GM12878 (cell line): ENCODE results near the gene GET3. TPM values are rescaled to one million over a fixed set of nuclear protein-coding genes. Genes with fewer than 3 reads are reported as not detected.

Experiments used
- ATAC-seq: fragments of 200-7000 bp; cut with Tn5 transposase; 3 replicates; pipeline ENCODE4 v1.9.1; 2020; ENCODE audit warnings: mild to moderate bottlenecking, moderate library complexity
- BruUV-seq: library from RNA; stranded (reverse); fragments of 400-500 nt; replicated peaks from 2 replicates; lab custom pipeline; 2021; lab: Mats Ljungman, UMichigan
- CTCF ChIA-PET: fragments of 300-600 bp; sonication (Branson Sonifier 250); formaldehyde crosslinking; extraction: SDS; loops from one replicate; lab custom pipeline; 2021; ENCODE audit warnings: inconsistent platforms; lab: Yijun Ruan, JAX
- POLR2A ChIA-PET: fragments of 350-600 bp; formaldehyde crosslinking; extraction: SDS; loops from one replicate; lab custom pipeline; 2021; ENCODE audit warnings: inconsistent platforms; lab: Charles Lee
- RAD21 ChIA-PET: fragments of 300-600 bp; sonication (Branson Sonifier 250); formaldehyde crosslinking; loops from one replicate; lab custom pipeline; 2023; ENCODE audit warnings: antibody characterized with exemption; ENCODE audit not compliant: unreplicated experiment; lab: Charles Lee
- SMC1A ChIA-PET: fragments of 300-600 bp; sonication (Branson Sonifier 250); formaldehyde crosslinking; loops from one replicate; lab custom pipeline; 2023; ENCODE audit not compliant: unreplicated experiment, uncharacterized antibody; lab: Charles Lee
- DNase-seq: peaks from one replicate; pipeline ENCODE4 v3.0.0-alpha.2; 2011; ENCODE audit warnings: low read depth, low spot score
- FAIRE-seq: peaks from 3 replicates; lab custom pipeline; 2011; peaks lifted over from hg19 to GRCh38; lab: Jason Lieb, UNC
- H2AFZ ChIP-seq: 2 replicates; pipeline ENCODE4 v1.6.0; 2011; ENCODE audit warnings: low read depth, low read length, control low read depth; ENCODE audit not compliant: control insufficient read depth
- H3K27ac ChIP-seq: 2 replicates; pipeline ENCODE4 v1.5.1; 2011; ENCODE audit warnings: control low read depth; ENCODE audit not compliant: control insufficient read depth, insufficient read depth
- H3K27me3 ChIP-seq, 2 experiments: replicated peaks in 1 of 2; 2 replicates each; pipeline versions ENCODE4 v1.6.0 to v1.6.1; 2011; ENCODE audit warnings: low read length in 1 of 2; ENCODE audit not compliant: control insufficient read depth in 2 of 2, insufficient read depth in 2 of 2
- H3K36me3 ChIP-seq, 2 experiments: 2 replicates each; pipeline ENCODE4 v1.5.1; 2011; ENCODE audit warnings: low read length in 1 of 2; ENCODE audit not compliant: control insufficient read depth in 2 of 2, insufficient read depth in 2 of 2
- H3K4me1 ChIP-seq: 2 replicates; pipeline ENCODE4 v1.6.1; 2011; ENCODE audit warnings: mild to moderate bottlenecking, low read length, moderate library complexity, mixed read lengths; ENCODE audit not compliant: control insufficient read depth, insufficient read depth
- H3K4me2 ChIP-seq: 2 replicates; pipeline ENCODE4 v1.6.0; 2011; ENCODE audit warnings: control low read depth; ENCODE audit not compliant: control insufficient read depth, insufficient read depth
- H3K4me3 ChIP-seq: fragments of 200-600 bp; sonication (generic); 2 replicates; pipeline ENCODE4 v1.5.1; 2016
- H3K79me2 ChIP-seq: 2 replicates; pipeline ENCODE4 v1.6.0; 2011; ENCODE audit warnings: low read length; ENCODE audit not compliant: control insufficient read depth, insufficient read depth
- H3K9ac ChIP-seq: 2 replicates; pipeline ENCODE4 v1.8.0; 2011; ENCODE audit warnings: low read length, control low read depth, mixed read lengths; ENCODE audit not compliant: control insufficient read depth, insufficient read depth
- H3K9me3 ChIP-seq: replicated peaks from 3 replicates; pipeline ENCODE4 v1.5.1; 2011; ENCODE audit warnings: mild to moderate bottlenecking, low read length; ENCODE audit not compliant: control insufficient read depth, insufficient read depth
- H4K20me1 ChIP-seq: 2 replicates; pipeline ENCODE4 v1.6.0; 2011; ENCODE audit not compliant: control insufficient read depth, insufficient read depth
- BACH1 ChIP-seq: fragments of 450-650 bp; IDR thresholded peaks from 2 replicates; pipeline ENCODE4 v1.6.1; 2017; ENCODE audit warnings: mild to moderate bottlenecking, borderline replicate concordance
- CHD2 ChIP-seq: IDR thresholded peaks from 2 replicates; pipeline ENCODE4 v1.6.1; 2011; ENCODE audit warnings: low read depth, low read length, improper control_type of control experiment, borderline replicate concordance
- DPF2 ChIP-seq: fragments of 450-650 bp; IDR thresholded peaks from 2 replicates; pipeline ENCODE4 v1.6.1; 2017; ENCODE audit warnings: mild to moderate bottlenecking
- POU2F2 ChIP-seq: IDR thresholded peaks from 3 replicates; pipeline ENCODE4 v1.6.1; 2011; ENCODE audit warnings: low read depth, mild to moderate bottlenecking, low read length, borderline replicate concordance
- RAD51 ChIP-seq: fragments of 450-650 bp; IDR thresholded peaks from 2 replicates; pipeline ENCODE4 v1.6.1; 2016; ENCODE audit warnings: moderate library complexity, mild to moderate bottlenecking, inconsistent platforms
- SIN3A ChIP-seq: IDR thresholded peaks from 2 replicates; pipeline ENCODE4 v1.6.1; 2012; ENCODE audit warnings: low read depth, low read length, improper control_type of control experiment
- SMAD1 ChIP-seq: fragments of 450-650 bp; IDR thresholded peaks from 2 replicates; pipeline ENCODE4 v1.6.1; 2018; ENCODE audit warnings: mild to moderate bottlenecking, low read depth; ENCODE audit not compliant: partially characterized antibody
- SMC3 ChIP-seq: IDR thresholded peaks from 2 replicates; pipeline ENCODE4 v1.6.1; 2011; ENCODE audit warnings: low read length, improper control_type of control experiment, borderline replicate concordance
- SP1 ChIP-seq: IDR thresholded peaks from one replicate; pipeline ENCODE4 v1.6.1; 2011; ENCODE audit warnings: low read depth, low read length
- STAT3 ChIP-seq: IDR thresholded peaks from 2 replicates; pipeline ENCODE4 v1.6.1; 2011; ENCODE audit warnings: low read depth, low read length, improper control_type of control experiment
- WGBS: methylation state at CpG from one replicate; pipeline ENCODE4 v1.1.6; 2016; ENCODE audit warnings: low lambda C conversion rate; ENCODE audit not compliant: insufficient replicate concordance, insufficient coverage; ENCODE audit errors: missing lambda C conversion rate; 5-methylcytosine and 5-hydroxymethylcytosine counted together
- in situ Hi-C: fragments of 300-500 bp; cut with MboI; formaldehyde crosslinking; loops from 9 replicates; pipeline ENCODE4 v1.14.3; 2018; ENCODE audit warnings: mixed read lengths
- intact Hi-C: fragments of 100-400 bp; cut with micrococcal nuclease; formaldehyde crosslinking; loops from one replicate; pipeline ENCODE4 v1.14.2; 2022; ENCODE audit not compliant: unreplicated experiment
- polyA plus RNA-seq, 11 experiments: library from polyadenylated mRNA; depleted of rRNA in 4 of 11; unstranded in 6 of 11; stranded (reverse) in 5 of 11; fragments of >200 nt; fragmentation: Nextera tagmentation in 4 of 11; fragmentation: Illumina TruSeq in 1 of 11; extraction: Ambion mirVana in 4 of 11; extraction: Trizol in 1 of 11; gene quantifications; 1 replicate in 1 of 11; 2 replicates in 10 of 11; pipeline versions ENCODE4 v1.2.1 to v1.2.3, GENCODE V29; 2011 to 2016; ENCODE audit warnings: inconsistent platforms in 2 of 11, missing spikeins in 2 of 11, low read depth in 1 of 11
- total RNA-seq, 4 experiments: library from RNA; depleted of rRNA in 3 of 4; stranded (reverse); fragments of >200 nt in 3 of 4; fragmentation: Illumina TruSeq in 1 of 4; extraction: Trizol in 1 of 4; gene quantifications; 2 replicates each; pipeline versions ENCODE4 v1.2.1 to v1.2.3, GENCODE V29; 2013 to 2021
- TF ChIP-seq, protein P1 (sequence below): IDR thresholded peaks from 2 replicates; pipeline ENCODE4 v1.6.1; 2011; ENCODE audit warnings: low read depth, mild to moderate bottlenecking, low read length, moderate library complexity, borderline replicate concordance; ENCODE audit errors: extremely low read depth
- TF ChIP-seq, protein P2 (sequence below): IDR thresholded peaks from 2 replicates; pipeline ENCODE4 v1.6.1; 2012; ENCODE audit warnings: mild to moderate bottlenecking, low read depth, low read length
- TF ChIP-seq, protein P3 (sequence below): fragments of 150-350 bp; IDR thresholded peaks from 2 replicates; pipeline ENCODE4 v1.6.1; 2014; ENCODE audit warnings: mild to moderate bottlenecking, low read depth, low read length

The GET3 gene
- total and polyA plus RNA-seq, 10 of the 15 experiments (the other 5 are each of a cell fraction or from before 2014, with no cell fraction given) = 14.5 to 144 (median 97.2) TPM

- TF ChIP-seq, protein P1, sequence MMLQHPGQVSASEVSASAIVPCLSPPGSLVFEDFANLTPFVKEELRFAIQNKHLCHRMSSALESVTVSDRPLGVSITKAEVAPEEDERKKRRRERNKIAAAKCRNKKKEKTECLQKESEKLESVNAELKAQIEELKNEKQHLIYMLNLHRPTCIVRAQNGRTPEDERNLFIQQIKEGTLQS = no peak
- TF ChIP-seq DPF2 (no peak), SMAD1 (no peak), POU2F2 (no peak)
Measured at GRCh38 chr19:12763100-12763499, 25.8 kb downstream of the GET3 start (continued).

DNA sequence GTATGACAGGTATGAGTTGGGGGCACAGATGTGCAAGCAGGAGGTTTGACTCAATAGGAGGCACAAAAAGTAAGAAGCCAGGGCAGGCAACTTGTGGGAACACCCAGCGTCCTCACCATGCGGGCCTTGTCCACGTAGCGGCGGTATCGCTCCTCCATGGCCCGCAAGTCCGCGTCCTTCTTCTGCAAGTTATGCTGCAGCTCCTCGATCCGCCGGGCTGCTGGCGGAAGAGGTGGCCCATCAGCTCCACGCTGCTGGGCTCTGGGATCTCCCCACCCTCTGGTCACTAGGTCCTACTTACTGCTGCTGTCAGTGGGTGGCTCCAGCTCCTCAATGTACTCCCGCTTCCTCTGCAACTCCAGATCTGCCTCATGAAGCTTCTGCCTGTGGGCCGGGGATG lies 27.4 kb downstream of the GET3 start:
- ChIA-PET POLR2A (interaction anchor here (0.7 to 1.9 kb wide), 3 partner anchors 31 to 205 kb away, joined by 4 to 7 read pairs (median 4); no protein-coding TSS in a partner anchor), CTCF (interaction anchor here (0.7 to 17.0 kb wide), 12 partner anchors 9 to 236 kb away, joined by 3 to 426 read pairs (median 8); partner anchors contain the start of genes JUNB, PRDX2, RNASEH2A and THSD8), RAD21 (interaction anchor here (0.7 to 9.0 kb wide), 9 partner anchors 8 to 124 kb away, joined by 3 to 76 read pairs (median 5); partner anchors contain the start of gene RNASEH2A), SMC1A (interaction anchor here (0.7 to 4.6 kb wide), 5 partner anchors 13 to 795 kb away, joined by 3 to 61 read pairs (median 12); partner anchors contain the start of gene THSD8)
- no TSS peak for BruUV-seq
- no peaks in the 10 kb centered on the region; the same call in 1 of the 2 replicates for H3K4me1 ChIP-seq
- in situ Hi-C loops (loop anchor here (5.0 kb wide), 2 partner anchors 33 to 83 kb away; no protein-coding TSS in a partner anchor), intact Hi-C loops (no loop called here)
- 89% methylated on average over 16 of the region's 16 CpGs for WGBS
- H4K20me1 ChIP-seq = no peaks in the 10 kb centered on the region
- FAIRE-seq (no peak), DNase-seq (no peak), ATAC-seq (no peak)
- no peak overlapping the region for H3K4me3 ChIP-seq
- H3K9me3 ChIP-seq = no peaks in the 10 kb centered on the region
- H3K4me2 ChIP-seq = no peak overlapping the region
- H2AFZ ChIP-seq = no peak overlapping the region
- H3K27ac ChIP-seq = no peak overlapping the region
- H3K27me3 ChIP-seq = no peaks in the 10 kb centered on the region; a peak in 1 of 4 replicates
- H3K9ac ChIP-seq = no peak overlapping the region
- H3K79me2 ChIP-seq = no peaks in the 10 kb centered on the region
- H3K36me3 ChIP-seq = no peaks in the 10 kb centered on the region
- TF ChIP-seq SIN3A (no peak), BACH1 (no peak), CHD2 (no peak), SP1 (no peak), RAD51 (no peak), SMC3 (no peak), STAT3 (no peak)
- TF ChIP-seq, protein P2, sequence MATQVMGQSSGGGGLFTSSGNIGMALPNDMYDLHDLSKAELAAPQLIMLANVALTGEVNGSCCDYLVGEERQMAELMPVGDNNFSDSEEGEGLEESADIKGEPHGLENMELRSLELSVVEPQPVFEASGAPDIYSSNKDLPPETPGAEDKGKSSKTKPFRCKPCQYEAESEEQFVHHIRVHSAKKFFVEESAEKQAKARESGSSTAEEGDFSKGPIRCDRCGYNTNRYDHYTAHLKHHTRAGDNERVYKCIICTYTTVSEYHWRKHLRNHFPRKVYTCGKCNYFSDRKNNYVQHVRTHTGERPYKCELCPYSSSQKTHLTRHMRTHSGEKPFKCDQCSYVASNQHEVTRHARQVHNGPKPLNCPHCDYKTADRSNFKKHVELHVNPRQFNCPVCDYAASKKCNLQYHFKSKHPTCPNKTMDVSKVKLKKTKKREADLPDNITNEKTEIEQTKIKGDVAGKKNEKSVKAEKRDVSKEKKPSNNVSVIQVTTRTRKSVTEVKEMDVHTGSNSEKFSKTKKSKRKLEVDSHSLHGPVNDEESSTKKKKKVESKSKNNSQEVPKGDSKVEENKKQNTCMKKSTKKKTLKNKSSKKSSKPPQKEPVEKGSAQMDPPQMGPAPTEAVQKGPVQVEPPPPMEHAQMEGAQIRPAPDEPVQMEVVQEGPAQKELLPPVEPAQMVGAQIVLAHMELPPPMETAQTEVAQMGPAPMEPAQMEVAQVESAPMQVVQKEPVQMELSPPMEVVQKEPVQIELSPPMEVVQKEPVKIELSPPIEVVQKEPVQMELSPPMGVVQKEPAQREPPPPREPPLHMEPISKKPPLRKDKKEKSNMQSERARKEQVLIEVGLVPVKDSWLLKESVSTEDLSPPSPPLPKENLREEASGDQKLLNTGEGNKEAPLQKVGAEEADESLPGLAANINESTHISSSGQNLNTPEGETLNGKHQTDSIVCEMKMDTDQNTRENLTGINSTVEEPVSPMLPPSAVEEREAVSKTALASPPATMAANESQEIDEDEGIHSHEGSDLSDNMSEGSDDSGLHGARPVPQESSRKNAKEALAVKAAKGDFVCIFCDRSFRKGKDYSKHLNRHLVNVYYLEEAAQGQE = no peak
- TF ChIP-seq, protein P3, sequence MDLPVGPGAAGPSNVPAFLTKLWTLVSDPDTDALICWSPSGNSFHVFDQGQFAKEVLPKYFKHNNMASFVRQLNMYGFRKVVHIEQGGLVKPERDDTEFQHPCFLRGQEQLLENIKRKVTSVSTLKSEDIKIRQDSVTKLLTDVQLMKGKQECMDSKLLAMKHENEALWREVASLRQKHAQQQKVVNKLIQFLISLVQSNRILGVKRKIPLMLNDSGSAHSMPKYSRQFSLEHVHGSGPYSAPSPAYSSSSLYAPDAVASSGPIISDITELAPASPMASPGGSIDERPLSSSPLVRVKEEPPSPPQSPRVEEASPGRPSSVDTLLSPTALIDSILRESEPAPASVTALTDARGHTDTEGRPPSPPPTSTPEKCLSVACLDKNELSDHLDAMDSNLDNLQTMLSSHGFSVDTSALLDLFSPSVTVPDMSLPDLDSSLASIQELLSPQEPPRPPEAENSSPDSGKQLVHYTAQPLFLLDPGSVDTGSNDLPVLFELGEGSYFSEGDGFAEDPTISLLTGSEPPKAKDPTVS = no peak
